CD14-positive monocyte (primary cell): ENCODE data around the gene SLC24A3. TPM values are rescaled to one million over a fixed set of nuclear protein-coding genes. Genes with fewer than 3 reads are reported as not detected.

ENCODE experiments used
- DNase-seq, 3 donors: peaks; one replicate each; pipeline ENCODE4 v3.0.0-alpha.2; 2011 to 2022
- H2AFZ ChIP-seq: 2 replicates; pipeline ENCODE4 v1.6.0; 2012; ENCODE audit warnings: mild to moderate bottlenecking, low read depth, low read length, inconsistent platforms; ENCODE audit not compliant: insufficient read depth, poor library complexity, severe bottlenecking
- H3K27ac ChIP-seq, 2 donors: 1 replicate in 1 of 2; 2 replicates in 1 of 2; pipeline ENCODE4 v1.5.1; 2012 to 2013; ENCODE audit warnings: low read length in 2 of 2, control low read depth in 1 of 2, inconsistent platforms in 1 of 2, low read depth in 1 of 2, mild to moderate bottlenecking in 1 of 2
- H3K27me3 ChIP-seq, 2 donors: one replicate each; pipeline versions ENCODE4 v1.6.0 to v1.6.1; 2011 to 2013; ENCODE audit warnings: low read length in 2 of 2; ENCODE audit not compliant: control insufficient read depth in 2 of 2, insufficient read depth in 2 of 2
- H3K36me3 ChIP-seq, 2 donors: replicated peaks in 1 of 2; 1 replicate in 1 of 2; 2 replicates in 1 of 2; pipeline versions ENCODE4 v1.5.1 to v1.6.1; 2012 to 2013; ENCODE audit warnings: low read length in 2 of 2, control low read depth in 1 of 2, inconsistent platforms in 1 of 2, mild to moderate bottlenecking in 1 of 2; ENCODE audit not compliant: insufficient read depth in 2 of 2, control insufficient read depth in 1 of 2
- H3K4me1 ChIP-seq, 2 donors: 1 replicate in 1 of 2; 2 replicates in 1 of 2; pipeline versions ENCODE4 v1.5.1 to v1.6.1; 2012 to 2013; ENCODE audit warnings: low read length in 2 of 2, control low read depth in 1 of 2, inconsistent platforms in 1 of 2, mild to moderate bottlenecking in 1 of 2, moderate library complexity in 1 of 2; ENCODE audit not compliant: insufficient read depth in 2 of 2, control insufficient read depth in 1 of 2
- H3K4me2 ChIP-seq: replicated peaks from 2 replicates; pipeline ENCODE3; 2012; ENCODE audit warnings: low read length, moderate library complexity, mild to moderate bottlenecking; ENCODE audit not compliant: poor library complexity, severe bottlenecking; ENCODE audit errors: extremely low read depth
- H3K4me3 ChIP-seq, 3 experiments: fragments of 200-600 bp in 1 of 3; sonication (generic) in 1 of 3; replicated peaks in 1 of 3; 1 replicate in 2 of 3; 2 replicates in 1 of 3; pipeline ENCODE4 v1.5.1; 2011 to 2013; ENCODE audit warnings: low read length in 3 of 3, mild to moderate bottlenecking in 3 of 3, control low read depth in 2 of 3, low read depth in 2 of 3, inconsistent platforms in 1 of 3, moderate library complexity in 1 of 3
- H3K79me2 ChIP-seq: 2 replicates; pipeline ENCODE4 v1.6.0; 2012; ENCODE audit warnings: mild to moderate bottlenecking, control low read depth, inconsistent platforms, low read length, moderate library complexity; ENCODE audit not compliant: insufficient read depth
- H3K9ac ChIP-seq: 2 replicates; pipeline ENCODE4 v1.6.0; 2017; ENCODE audit warnings: low read length, mild to moderate bottlenecking; ENCODE audit not compliant: insufficient read depth, poor library complexity, severe bottlenecking
- H3K9me3 ChIP-seq, 2 donors: replicated peaks in 1 of 2; 1 replicate in 1 of 2; 2 replicates in 1 of 2; pipeline versions ENCODE4 v1.5.1 to v1.6.1; 2012 to 2013; ENCODE audit warnings: low read length in 2 of 2, control low read depth in 1 of 2; ENCODE audit not compliant: control insufficient read depth in 1 of 2, insufficient read depth in 1 of 2
- H4K20me1 ChIP-seq: 2 replicates; pipeline ENCODE4 v1.6.0; 2012; ENCODE audit warnings: mild to moderate bottlenecking, low read length, control low read depth, moderate library complexity; ENCODE audit not compliant: insufficient read depth
- H3K27ac Mint-ChIP-seq, 7 donors: one replicate each; pipeline ENCODE4 v1.8.0; 2020; ENCODE audit warnings: mild to moderate bottlenecking in 7 of 7, mixed read lengths in 7 of 7, moderate library complexity in 6 of 7, inconsistent platforms in 2 of 7
- H3K27me3 Mint-ChIP-seq, 3 donors: one replicate each; pipeline ENCODE4 v1.8.0; 2021 to 2022; ENCODE audit warnings: low read depth in 3 of 3, mild to moderate bottlenecking in 3 of 3, mixed read lengths in 3 of 3, moderate library complexity in 3 of 3, inconsistent platforms in 1 of 3
- H3K36me3 Mint-ChIP-seq, 2 donors: one replicate each; pipeline ENCODE4 v1.8.0; 2020; ENCODE audit warnings: mixed read lengths in 2 of 2, inconsistent platforms in 1 of 2, mild to moderate bottlenecking in 1 of 2
- H3K4me1 Mint-ChIP-seq: one replicate; pipeline ENCODE4 v1.8.0; 2020; ENCODE audit warnings: mild to moderate bottlenecking, mixed read lengths
- H3K4me3 Mint-ChIP-seq, 2 donors: one replicate each; pipeline ENCODE4 v1.8.0; 2020; ENCODE audit warnings: mild to moderate bottlenecking in 2 of 2, mixed read lengths in 2 of 2, moderate library complexity in 1 of 2
- H3K9me3 Mint-ChIP-seq, 7 donors: one replicate each; pipeline ENCODE4 v1.8.0; 2020 to 2022; ENCODE audit warnings: mixed read lengths in 7 of 7, mild to moderate bottlenecking in 6 of 7, moderate library complexity in 6 of 7, inconsistent platforms in 2 of 7
- WGBS: methylation state at CpG from one replicate; pipeline ENCODE4 v1.1.5; 2013; ENCODE audit warnings: missing lambda C conversion rate; ENCODE audit not compliant: insufficient coverage; 5-methylcytosine and 5-hydroxymethylcytosine counted together
- intact Hi-C, 2 donors: fragments of 100-400 bp; cut with micrococcal nuclease; formaldehyde crosslinking; loops; one replicate each; pipeline versions ENCODE4 v1.15.0 to v1.15.1; 2023
- polyA plus RNA-seq, 3 donors: library from polyadenylated mRNA; depleted of rRNA in 1 of 3; unstranded in 2 of 3; stranded (reverse) in 1 of 3; fragments of 300-500 nt in 2 of 3; fragments of >200 nt in 1 of 3; fragmentation: Illumina TruSeq in 2 of 3; gene quantifications; 1 replicate in 2 of 3; 2 replicates in 1 of 3; pipeline ENCODE4 v1.2.3, GENCODE V29; 2012 to 2021
- TF ChIP-seq, protein P1 (sequence below): fragments of 200-600 bp; IDR thresholded peaks from one replicate; pipeline ENCODE4 v1.8.0; 2022; ENCODE audit warnings: antibody characterized with exemption, mild to moderate bottlenecking

Gene SLC24A3
- polyA plus RNA-seq, 3 donors: 0.04 to 0.08 TPM; not detected in 1

DNA sequence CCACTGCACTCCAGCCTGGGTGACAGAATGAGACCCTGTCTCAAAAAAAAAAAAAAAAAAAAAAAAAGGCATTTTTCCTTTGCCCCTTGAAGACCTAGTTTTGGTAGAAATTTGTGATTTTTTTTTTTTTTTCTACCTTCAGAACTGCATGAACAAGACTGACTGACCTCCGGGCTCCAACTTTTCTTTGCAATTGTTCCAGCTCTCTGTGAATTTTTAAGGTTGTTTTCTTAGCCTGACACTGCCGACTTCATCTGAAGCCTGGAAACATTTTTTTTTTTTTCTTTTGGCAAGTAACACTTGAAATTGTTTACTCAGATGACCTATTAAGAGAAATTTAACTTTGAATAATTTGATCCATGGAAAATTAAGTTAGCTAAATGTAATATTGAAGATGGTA, 73.0 kb downstream of the SLC24A3 start:
- no peak for DNase-seq
- WGBS: no CpG with 5 or more reads among the region's 2 CpGs
- H3K9me3 Mint-ChIP-seq: peaks cover 0 to 2% (median 0%) of the 10 kb centered on the region in 7 donors
- H3K4me2 ChIP-seq: no peak overlapping the region
- no peaks in the 10 kb centered on the region for H4K20me1 ChIP-seq
- H3K4me3 Mint-ChIP-seq: no peak overlapping the region
- TF ChIP-seq, protein P1, sequence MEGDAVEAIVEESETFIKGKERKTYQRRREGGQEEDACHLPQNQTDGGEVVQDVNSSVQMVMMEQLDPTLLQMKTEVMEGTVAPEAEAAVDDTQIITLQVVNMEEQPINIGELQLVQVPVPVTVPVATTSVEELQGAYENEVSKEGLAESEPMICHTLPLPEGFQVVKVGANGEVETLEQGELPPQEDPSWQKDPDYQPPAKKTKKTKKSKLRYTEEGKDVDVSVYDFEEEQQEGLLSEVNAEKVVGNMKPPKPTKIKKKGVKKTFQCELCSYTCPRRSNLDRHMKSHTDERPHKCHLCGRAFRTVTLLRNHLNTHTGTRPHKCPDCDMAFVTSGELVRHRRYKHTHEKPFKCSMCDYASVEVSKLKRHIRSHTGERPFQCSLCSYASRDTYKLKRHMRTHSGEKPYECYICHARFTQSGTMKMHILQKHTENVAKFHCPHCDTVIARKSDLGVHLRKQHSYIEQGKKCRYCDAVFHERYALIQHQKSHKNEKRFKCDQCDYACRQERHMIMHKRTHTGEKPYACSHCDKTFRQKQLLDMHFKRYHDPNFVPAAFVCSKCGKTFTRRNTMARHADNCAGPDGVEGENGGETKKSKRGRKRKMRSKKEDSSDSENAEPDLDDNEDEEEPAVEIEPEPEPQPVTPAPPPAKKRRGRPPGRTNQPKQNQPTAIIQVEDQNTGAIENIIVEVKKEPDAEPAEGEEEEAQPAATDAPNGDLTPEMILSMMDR: no peak
- H3K4me3 ChIP-seq: no peak overlapping the region
- H3K27ac Mint-ChIP-seq: no peak overlapping the region
- H3K79me2 ChIP-seq: no peaks in the 10 kb centered on the region
- no peaks in the 10 kb centered on the region for H3K4me1 ChIP-seq
- H3K9me3 ChIP-seq: no peaks in the 10 kb centered on the region
- H3K27me3 ChIP-seq: no peaks in the 10 kb centered on the region
- intact Hi-C loops: no loop called here
- peaks cover 0 to 4% (median 0%) of the 10 kb centered on the region in 3 donors for H3K27me3 Mint-ChIP-seq
- no peak overlapping the region for H3K9ac ChIP-seq
- peaks cover 2% of the 10 kb centered on the region for H3K4me1 Mint-ChIP-seq
- no peaks in the 10 kb centered on the region for H3K36me3 ChIP-seq
- no peaks in the 10 kb centered on the region for H3K36me3 Mint-ChIP-seq
- no peak overlapping the region for H3K27ac ChIP-seq
- H2AFZ ChIP-seq: no peak overlapping the region

DNA sequence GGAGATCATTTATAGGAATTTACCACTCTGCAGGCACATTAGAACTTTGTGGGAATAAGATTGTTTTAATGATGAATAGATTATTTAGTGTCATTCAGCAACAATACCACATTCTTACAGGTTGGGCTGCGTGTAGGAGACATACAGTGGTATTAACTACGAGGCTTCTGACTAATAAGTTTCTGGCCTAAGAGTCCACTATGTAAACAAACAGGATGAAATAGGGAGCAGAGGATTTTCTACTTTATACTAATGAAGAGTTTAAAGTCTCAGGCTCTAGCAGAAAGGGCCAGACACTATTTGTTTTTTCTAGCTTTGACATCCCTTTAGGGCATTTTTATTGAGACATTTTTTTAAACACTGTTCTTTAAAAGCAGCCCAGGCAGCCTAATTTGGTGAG, 75.6 kb downstream of the SLC24A3 start:
- H3K79me2 ChIP-seq: no peaks in the 10 kb centered on the region
- H3K27me3 ChIP-seq: no peaks in the 10 kb centered on the region
- no peak overlapping the region for H3K27ac ChIP-seq
- H3K4me3 ChIP-seq: no peak overlapping the region
- Mint-ChIP-seq H3K27me3 (peaks cover 0 to 3% (median 2%) of the 10 kb centered on the region in 3 donors), H3K27ac (no peak overlapping the region), H3K4me3 (no peak overlapping the region), H3K36me3 (no peaks in the 10 kb centered on the region), H3K4me1 (peaks cover 2% of the 10 kb centered on the region), H3K9me3 (peaks cover 0 to 2% (median 0%) of the 10 kb centered on the region in 7 donors)
- H3K36me3 ChIP-seq: no peaks in the 10 kb centered on the region
- no peaks in the 10 kb centered on the region for H3K4me1 ChIP-seq
- TF ChIP-seq, protein P1: no peak
- no peak overlapping the region for H3K4me2 ChIP-seq
- no peak for DNase-seq
- no peaks in the 10 kb centered on the region for H4K20me1 ChIP-seq
- no peaks in the 10 kb centered on the region for H3K9me3 ChIP-seq
- no peak overlapping the region for H3K9ac ChIP-seq
- no CpG with 5 or more reads among the region's 2 CpGs for WGBS
- intact Hi-C loops: no loop called here
- H2AFZ ChIP-seq: no peak overlapping the region
